Left colon (tissue), 2 donors: Measurements from ENCODE around the gene IL17REL. TPM values are rescaled to one million over a fixed set of nuclear protein-coding genes. Genes with fewer than 3 reads are reported as not detected.

Source experiments
- ATAC-seq: fragments of 200-7000 bp; cut with Tn5 transposase; one replicate; pipeline ENCODE4 v1.9.1; 2020; ENCODE audit warnings: mild to moderate bottlenecking, moderate library complexity
- DNase-seq, 2 donors: peaks; one replicate each; pipeline ENCODE4 v3.0.0-alpha.2; 2020
- intact Hi-C, 2 donors: fragments of 100-400 bp; cut with DNase I in 1 of 2; cut with micrococcal nuclease in 1 of 2; formaldehyde crosslinking; loops; one replicate each; pipeline versions ENCODE4 v1.11.2 to v1.14.0; 2022; cut with DNase I, micrococcal nuclease
- total RNA-seq, 2 donors: library from RNA; stranded (reverse); fragmentation: NEBNext Ultra II Directional; extraction: Animal tissue kit (Norgen Biotek cat#: 25700); gene quantifications; one replicate each; pipeline ENCODE4 v1.2.1, GENCODE V29; 2021
- donor health status: DM: no; HTN: no; CAD: no.
- donor health status: DM: yes; HTN: yes; CAD: no.

IL17REL gene
- total RNA-seq, 2 donors from 2014 or later: 0.17 to 0.31 TPM

DNA sequence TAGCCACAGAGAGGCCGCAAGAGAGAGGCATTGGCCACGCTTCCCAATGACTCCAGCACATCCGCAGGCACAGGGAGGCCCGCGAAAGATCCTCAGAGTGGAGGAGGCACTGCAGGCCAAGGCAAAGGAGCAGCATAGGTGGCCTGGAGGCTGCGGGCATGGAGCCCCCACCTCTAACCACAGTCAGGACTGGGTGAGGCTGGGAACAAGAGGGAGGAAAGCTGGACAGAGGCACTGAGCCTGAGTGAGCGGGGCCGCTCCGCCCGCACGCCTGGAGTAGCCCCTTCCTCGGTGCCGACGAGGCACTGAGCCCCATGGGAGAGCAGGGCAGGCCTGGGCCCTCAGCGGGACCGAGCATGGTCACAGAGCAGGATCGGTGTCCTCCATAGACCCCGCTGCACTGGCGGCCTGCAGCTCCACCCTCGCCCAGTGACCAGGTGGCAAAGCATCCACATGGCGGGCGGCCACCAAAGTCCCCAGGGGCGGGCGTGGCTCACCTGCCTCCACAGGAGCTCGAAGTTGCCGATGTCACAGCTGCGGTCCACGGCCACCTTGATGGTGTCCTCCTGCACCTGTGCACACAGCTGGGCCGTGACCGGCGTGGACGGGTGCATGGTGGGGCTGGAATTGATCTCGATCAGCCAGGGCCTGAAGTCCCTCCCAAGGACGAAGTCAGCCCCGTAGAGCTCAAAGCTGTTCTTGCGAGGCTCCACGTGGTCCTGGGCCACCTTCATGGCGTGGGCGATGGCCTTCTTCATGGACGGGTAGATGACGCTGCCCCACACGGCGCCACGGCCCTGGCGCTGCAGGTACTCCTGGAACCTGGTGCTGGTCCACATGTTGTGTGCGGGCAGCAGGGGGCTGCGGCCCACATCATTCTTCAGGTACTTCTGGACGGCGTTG is 18.9 kb upstream of the IL17REL start:
- no peak for ATAC-seq
- DNase-seq: no peak
- intact Hi-C loops: loop anchor here (5.0 to 10.0 kb wide), 3 partner anchors 104 to 267 kb away; no protein-coding TSS in a partner anchor

DNA sequence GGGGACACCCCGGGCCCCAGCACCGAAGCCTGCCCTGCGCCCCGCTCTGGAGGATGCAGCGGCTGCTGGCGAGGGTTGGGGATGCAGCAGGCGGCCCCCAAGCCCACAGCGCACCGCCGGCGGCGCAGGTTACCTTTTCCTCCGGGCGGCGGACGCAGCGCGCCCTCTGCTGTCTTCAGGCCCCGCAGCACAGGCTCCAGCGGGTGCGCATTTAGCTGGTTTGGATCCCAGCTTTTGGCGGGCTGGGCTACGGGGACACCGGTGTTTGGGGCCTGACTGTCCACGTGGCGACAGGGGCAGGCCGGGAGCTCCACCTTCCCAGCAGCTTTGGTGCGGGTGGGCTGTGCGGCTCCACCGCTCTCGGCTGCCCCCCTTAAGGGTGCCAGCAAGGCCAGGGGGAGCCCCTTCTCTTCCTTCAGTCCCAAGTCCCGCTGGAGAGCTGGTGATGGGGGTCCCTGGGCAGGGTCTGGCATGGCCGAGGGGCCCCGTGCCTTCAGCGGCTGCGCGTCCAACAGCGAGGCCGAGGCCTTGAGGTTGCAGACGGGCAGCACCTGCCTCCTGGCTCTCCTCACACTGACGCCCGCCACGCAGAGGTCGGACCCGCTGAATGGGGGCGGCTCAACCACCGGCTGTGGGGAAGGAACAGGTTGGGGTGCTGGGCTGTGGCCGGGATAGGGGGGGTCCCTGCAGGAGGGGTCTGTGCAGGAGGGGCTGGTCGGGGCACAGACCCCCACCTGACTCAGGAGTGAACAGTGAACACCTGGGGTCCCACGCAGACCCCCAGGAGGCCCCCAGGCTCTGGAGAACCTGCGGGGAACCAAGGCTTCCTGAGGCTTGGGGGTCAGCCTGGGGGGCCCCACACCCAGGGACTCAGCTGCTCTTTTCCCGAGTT is 18.0 kb upstream of the IL17REL start:
- DNase-seq (peak in 1 of 2 donors; percentile 83), ATAC-seq (peak; percentile 94)
- intact Hi-C loops: loop anchor here (5.0 to 10.0 kb wide), 3 partner anchors 103 to 266 kb away; no protein-coding TSS in a partner anchor

DNA sequence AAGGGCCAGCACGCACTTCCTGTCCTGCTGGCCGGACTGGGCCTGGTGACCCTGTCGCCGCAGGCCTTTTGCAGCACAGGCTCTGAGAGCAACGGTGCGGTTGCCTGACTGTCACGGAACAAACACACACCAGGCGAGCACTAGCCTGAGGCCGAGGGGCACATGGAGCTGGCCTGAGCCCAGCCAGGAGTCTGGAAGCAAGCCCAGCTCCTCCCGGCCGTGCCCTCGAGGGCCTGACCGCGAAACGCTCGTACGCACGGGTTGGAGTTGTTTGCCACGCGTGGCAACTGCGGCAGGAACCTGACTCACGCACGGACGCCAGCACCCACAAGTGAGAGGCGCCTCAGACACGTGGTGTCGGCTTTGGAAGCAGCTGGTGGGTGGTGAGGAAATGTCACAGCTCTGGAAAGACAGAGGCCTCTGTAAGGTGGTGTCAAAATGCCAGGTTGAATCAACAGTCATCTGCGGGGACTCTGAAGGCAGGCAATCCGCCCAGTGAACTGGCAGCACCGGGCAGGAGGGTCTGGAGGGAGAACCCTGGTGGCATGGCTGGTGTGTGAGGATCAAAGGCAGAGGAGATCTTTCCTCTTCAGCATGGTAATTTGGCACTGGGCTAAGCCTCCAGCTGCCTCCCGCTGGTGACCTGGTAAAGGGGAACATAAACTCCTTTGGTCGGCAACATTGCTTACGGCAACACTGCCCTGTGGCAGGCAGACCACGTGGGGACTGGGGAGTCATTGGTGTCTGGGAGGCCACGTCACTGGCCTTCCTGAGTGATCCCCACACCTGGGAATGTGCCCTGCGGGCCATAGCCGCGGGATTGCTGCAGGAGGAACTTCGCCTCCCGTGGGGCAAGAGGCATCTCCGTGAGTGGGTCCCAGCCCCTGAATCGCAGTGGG is 15.3 kb upstream of the IL17REL start:
- ATAC-seq (no peak), DNase-seq (no peak)
- intact Hi-C loops: no loop called here

DNA sequence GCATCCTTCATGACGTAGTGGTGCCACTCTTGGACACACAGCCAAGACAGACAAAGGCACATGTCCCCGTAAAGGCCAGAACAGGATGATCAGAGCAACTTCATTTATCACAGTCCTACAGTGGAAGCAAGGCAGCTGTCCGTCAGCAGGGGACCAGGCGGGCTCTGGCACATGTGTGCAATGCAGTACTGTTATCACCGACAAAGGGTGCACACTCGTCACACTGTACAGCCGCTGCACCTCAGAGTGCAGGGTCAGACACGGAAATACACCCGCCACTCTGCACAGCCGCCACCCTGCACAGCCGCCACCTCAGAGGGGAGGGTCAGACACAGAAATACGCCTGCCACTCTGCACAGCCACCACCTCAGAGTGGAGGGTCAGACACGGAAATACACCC is 13.4 kb upstream of the IL17REL start:
- ATAC-seq: no peak
- intact Hi-C loops: no loop called here
- no peak for DNase-seq

DNA sequence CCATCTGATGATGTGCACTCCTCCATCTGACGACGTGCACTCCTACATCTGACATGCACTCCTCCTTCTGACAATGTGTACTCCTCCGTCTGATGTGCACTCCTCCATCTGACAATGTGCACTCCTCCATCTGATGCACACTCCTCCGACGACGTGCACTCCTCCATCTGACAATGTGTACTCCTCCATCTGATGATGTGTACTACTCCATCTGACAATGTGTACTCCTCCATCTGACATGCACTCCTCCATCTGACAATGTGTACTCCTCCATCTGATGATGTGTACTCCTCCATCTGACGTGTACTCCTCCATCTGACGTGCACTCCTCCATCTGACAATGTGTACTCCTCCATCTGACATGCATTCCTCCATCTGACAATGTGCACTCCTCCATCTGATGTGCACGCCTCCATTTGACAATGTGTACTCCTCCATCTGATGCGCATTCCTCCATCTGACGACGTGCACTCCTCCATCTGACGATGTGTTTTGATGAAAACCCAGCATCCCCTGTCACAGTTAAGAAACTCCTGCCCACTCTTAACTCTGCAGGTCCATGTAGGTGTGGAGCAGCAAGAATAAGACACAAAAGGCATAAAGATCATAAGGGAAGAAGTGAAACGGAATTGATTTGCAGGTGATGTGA is 9.7 kb upstream of the IL17REL start:
- intact Hi-C loops: no loop called here
- ATAC-seq (no peak), DNase-seq (no peak)

DNA sequence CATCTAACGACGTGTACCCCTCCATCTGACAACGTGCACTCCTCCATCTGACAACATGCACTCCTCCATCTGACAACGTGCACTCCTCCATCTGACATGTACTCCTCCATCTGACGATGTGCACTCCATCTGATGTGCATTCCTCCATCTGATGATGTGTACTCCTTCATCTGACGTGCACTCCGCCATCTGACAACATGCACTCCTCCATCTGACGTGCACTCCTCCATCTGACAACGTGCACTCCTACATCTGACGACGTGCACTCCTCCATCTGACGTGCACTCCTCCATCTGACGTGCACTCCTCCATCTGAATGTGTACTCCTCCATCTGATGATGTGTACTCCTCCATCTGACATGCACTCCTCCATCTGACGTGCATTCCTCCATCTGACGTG is 8.0 kb upstream of the IL17REL start:
- no peak for ATAC-seq
- intact Hi-C loops: no loop called here
- no peak for DNase-seq

DNA sequence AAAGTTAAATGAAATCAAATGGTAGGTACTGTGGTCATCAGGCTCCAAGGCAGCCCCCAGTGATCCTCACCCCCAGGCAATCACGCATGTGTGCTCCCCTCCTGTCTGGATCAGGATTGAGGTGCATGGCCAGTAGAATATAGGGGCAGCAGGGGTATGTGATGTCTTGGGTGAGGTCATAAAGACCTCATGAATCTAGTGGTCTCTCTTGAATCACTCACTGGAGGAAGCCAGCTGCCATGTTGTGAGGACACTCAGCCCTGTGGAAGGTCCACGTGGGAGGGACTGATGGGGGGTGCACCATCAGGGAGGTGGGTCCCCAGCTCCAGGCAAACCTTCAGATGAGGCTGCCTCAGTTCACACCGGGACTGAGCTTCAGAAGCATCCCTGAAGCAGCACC is 6.8 kb upstream of the IL17REL start:
- DNase-seq (no peak), ATAC-seq (no peak)
- intact Hi-C loops: no loop called here

DNA sequence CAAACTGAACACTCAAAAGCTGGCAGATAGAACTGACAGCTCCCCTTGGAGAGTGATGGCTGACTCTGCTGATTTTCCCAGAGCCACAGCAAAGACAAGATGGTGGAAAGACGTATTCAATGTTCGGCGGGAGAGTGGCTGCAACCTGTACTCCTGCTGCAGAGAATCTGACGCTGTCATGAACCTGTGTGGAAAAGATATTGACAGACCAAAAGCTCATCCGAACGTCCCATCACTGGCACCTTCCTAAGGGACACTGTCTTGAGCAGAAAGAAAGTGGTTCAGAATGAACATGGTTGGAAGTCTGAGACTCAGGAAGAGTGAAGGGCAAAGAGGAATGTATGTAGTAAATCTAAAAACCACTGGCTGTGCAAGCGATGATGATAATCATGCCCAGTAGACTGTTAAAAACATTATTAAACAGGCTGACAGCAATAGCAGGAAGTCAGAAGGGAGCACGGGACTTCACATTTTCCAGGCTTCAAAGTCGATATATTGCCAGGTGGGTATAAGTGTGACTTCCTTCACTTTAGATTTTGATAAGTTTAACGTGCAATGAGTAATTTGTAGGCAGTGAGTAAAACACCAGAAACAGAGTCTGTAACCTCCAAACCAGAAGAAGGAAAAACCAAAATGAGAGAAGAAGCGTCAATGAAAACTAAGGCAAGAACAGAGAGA is 6.2 kb upstream of the IL17REL start:
- intact Hi-C loops: no loop called here
- DNase-seq: no peak
- no peak for ATAC-seq

DNA sequence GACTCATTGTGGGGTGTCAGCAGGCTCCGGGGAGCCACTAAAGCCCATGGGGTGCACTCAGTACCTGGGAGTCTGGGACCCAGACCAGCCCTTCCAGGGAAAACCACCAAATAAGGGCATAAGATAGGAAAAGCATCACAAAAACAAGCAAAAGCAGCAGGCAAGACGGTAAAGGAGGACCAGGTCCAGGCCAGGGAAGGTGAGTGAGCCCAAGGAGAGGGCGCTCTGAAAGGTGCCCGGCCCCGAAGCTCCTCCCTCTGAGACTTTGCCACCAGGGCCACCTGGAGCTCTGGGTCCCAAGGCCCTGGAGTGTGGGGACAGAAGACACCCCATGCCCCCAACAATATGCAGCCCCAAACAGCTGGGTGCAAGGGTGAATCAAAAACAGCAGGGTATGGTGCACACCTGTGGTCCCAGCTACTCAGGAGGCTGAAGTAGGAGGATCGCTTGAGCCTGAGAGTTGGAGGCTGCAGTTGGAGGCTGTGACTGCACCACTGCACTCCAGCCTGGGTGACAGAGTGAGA is 5.2 kb upstream of the IL17REL start:
- intact Hi-C loops: no loop called here
- ATAC-seq: no peak
- DNase-seq: no peak

DNA sequence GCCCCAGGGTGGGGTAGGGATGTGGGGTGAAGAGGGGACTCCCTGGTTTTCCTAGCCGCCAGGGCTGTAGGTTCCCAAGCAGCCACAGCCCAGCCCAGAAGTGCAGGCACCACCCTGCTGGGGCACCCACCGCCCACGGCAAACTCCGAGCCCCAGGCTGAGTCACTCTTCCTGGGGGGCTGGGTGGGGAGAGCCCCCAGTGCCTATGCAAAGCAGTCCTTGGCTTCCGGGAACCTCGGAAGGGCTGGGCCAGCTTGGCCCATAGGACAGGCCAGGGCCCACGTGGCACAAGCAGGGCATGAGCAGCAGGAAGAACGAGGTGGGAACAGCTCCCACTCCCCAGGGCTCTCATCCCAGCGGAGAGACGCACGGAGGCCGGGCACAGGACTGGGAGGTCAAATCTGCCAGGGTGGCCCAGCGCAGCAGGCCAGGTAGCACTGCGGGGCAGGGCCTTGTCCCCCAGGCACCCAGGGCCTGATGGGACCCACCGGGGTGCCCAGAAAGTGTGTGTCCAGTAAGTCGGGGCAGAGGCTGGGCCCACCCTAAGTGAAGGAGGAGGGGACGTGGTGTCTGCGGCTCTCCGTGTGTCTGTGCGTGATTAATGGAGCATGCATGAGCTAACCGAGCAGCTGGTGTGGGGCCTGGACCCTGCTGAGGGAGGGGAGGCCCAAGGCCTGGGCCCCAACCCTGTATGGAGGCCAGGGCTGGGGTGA is 4.6 kb upstream of the IL17REL start:
- intact Hi-C loops: no loop called here
- ATAC-seq: no peak
- no peak for DNase-seq

DNA sequence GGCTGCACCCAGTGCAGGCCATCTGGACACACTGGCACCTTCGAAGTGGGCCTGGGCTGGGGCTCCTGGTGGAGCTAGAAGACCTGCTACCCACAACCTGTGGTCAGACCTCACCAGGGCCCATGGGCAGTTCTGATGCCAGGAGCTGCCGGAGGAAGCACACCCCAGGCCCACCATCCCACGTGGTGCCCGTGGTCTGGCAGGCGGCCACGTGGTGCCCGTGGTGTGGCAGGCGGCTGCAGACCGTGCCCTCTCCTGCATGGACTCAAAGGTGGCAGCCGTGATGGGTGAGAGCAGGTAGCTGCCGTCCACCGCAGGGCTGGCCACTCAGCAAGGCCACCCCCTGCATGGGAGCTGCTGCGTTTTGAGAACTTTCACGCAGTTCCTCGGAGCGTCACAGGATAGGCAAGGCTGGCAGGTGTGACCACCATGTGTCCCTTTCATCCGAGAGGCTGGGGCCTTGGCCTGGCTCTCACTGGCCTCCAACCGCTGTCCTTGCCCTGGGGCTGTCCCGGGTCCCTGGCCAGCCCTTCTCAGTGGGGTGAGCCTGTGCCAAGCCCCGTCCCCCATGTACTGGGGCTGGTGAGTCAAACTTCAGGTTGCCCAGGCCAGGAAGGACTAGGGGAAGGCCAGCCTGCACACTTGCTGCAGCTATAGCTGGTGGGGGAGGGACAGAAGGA is 3.9 kb upstream of the IL17REL start:
- ATAC-seq: no peak
- no peak for DNase-seq
- intact Hi-C loops: no loop called here

DNA sequence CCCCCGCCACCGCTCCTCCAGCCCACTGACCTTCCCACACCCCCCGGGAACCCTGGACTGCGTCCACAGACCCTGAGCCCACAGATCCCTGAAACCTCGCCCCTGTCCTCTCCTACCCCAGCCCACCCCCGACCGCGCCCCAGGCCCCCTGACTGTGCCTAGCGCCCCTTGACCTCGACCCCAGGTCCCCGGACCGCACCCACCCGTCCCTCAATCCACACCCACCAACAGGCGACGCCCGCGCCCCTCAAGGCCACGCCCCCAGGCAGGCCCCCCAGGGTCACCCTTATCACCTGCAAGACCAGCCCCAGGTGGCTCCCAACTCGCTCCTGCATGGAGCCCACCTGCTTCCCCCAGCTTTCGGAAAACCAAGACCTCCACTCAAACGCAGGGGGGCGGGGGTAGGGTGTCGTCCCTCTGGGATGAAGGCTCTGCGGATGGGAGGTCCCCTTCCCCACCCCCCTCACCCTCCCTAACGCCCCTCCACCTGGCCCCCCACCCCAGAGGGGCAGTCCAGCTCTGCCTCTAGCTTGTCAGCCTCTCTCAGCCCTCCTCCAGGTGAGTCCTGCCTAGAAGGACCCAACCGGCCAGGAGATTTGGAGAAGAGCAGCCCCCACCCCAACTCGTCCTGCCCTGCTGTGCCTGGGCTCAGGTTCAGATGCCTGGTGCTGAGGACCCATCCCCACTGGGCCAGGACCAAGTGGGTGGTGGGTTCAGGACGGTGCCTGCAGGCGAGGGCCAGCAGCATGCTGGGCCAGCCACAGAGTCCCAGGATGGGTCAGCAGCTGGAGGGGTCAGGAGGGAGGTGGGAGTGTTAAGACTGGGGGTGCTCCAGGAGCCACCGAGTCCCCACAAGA is 3.1 kb upstream of the IL17REL start:
- no peak for ATAC-seq
- intact Hi-C loops: no loop called here
- DNase-seq: peak in 1 of 2 donors; percentile 23

DNA sequence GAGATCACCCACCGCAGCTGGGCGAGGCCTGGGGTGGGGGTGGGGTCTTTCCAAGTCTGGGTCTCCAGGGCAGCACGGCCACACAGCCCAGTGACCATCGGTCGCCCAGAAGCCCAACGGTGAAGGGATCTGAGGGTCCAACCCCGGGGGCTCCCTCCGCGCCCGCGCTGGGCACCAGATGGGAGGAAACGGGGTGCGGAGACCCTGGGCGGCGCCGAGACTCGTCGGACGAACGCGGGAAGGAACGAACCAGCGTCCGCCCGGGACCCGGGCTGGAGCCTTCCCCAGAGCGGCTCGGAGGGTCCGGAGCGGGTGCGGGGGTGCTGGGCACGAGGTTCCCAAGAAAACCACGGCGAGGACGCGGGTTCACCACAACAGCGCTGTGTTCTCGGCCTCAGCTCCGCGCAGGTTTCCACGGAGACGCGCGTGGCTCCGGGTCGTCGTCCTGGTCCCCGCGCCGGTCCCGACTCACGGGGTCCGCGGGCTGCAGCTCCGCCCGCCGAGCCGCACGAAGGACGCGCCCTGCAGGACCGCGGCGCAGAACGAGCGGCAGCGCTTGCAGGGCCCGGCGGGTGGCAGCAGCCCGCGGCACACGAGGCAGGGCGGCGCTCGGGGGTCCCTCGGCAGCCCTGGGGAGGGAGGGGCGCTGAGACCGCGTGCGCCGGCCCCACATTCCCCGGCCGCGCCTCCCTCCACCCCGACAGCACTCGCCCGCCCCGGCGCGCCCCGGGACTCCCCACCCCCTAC is 2.3 kb upstream of the IL17REL start:
- intact Hi-C loops: no loop called here
- ATAC-seq (no peak), DNase-seq (no peak)

DNA sequence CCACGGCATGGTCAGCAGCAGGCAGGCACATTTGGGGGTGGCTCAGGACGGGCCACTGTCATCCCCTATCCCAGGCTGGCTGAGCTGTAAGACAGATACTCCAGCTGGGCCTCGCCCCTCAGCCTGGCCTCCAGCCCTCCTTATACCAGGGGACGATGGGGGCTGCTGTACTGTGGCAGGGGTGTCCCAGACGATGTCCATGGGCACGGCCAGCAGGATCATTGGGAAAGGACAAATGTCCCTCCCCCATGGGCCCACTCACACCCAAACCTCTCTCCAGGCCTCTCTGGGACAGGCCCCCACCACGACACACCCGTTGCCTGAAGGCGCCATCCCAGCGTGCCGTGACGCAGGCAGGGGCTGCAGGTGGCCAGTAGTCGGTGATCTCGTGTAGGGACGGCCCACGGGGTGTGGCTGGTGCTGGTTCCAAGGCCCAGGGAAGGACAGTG is 1.5 kb upstream of the IL17REL start:
- intact Hi-C loops: no loop called here
- no peak for DNase-seq
- no peak for ATAC-seq
